ENCODE data around the gene RAI1. TPM values are rescaled to one million over a fixed set of nuclear protein-coding genes. Genes with fewer than 3 reads are reported as not detected.

Gene RAI1
- total RNA-seq, 1 donor from 2014 or later: 40.1 TPM

GRCh38 chr17:17774009-17774881 lies 93.0 kb downstream of the RAI1 start:
- no peak overlapping the region for H3K27ac Mint-ChIP-seq (ENCODE audit: unreplicated experiment)
- H3K4me3 Mint-ChIP-seq (ENCODE audit: unreplicated experiment): no peak overlapping the region
- peaks cover 40% of the 10 kb centered on the region for H3K4me1 Mint-ChIP-seq (ENCODE audit: unreplicated experiment)
- no peaks in the 10 kb centered on the region for H3K9me3 Mint-ChIP-seq (ENCODE audit: unreplicated experiment)
- no peaks in the 10 kb centered on the region for H3K36me3 Mint-ChIP-seq (ENCODE audit: unreplicated experiment)
- TF ChIP-seq CTCF (IDR thresholded peaks at IDR 0.05): peak; percentile 37
- H3K27me3 Mint-ChIP-seq (ENCODE audit: unreplicated experiment): no peaks in the 10 kb centered on the region
- DNase-seq (ENCODE audit: extremely low spot score, unreplicated experiment): no peak

- Mint-ChIP-seq H3K27ac (ENCODE audit: unreplicated experiment) (no peak overlapping the region), H3K9me3 (ENCODE audit: unreplicated experiment) (no peaks in the 10 kb centered on the region), H3K4me3 (ENCODE audit: unreplicated experiment) (no peak overlapping the region), H3K36me3 (ENCODE audit: unreplicated experiment) (no peaks in the 10 kb centered on the region), H3K4me1 (ENCODE audit: unreplicated experiment) (peaks cover 40% of the 10 kb centered on the region), H3K27me3 (ENCODE audit: unreplicated experiment) (no peaks in the 10 kb centered on the region)
- DNase-seq (ENCODE audit: extremely low spot score, unreplicated experiment): no peak
- no peak for TF ChIP-seq CTCF (IDR thresholded peaks at IDR 0.05)
Measured at GRCh38 chr17:17776889-17777288, 95.6 kb downstream of the RAI1 start.

GRCh38 chr17:17778308-17779014 lies 97.2 kb downstream of the RAI1 start:
- Mint-ChIP-seq H3K27ac (ENCODE audit: unreplicated experiment) (peak overlapping the region; percentile 56), H3K9me3 (ENCODE audit: unreplicated experiment) (no peaks in the 10 kb centered on the region), H3K27me3 (ENCODE audit: unreplicated experiment) (no peaks in the 10 kb centered on the region), H3K4me1 (ENCODE audit: unreplicated experiment) (peaks cover 33% of the 10 kb centered on the region), H3K36me3 (ENCODE audit: unreplicated experiment) (no peaks in the 10 kb centered on the region), H3K4me3 (ENCODE audit: unreplicated experiment) (no peak overlapping the region)
- TF ChIP-seq CTCF (IDR thresholded peaks at IDR 0.05): no peak
- no peak for DNase-seq (ENCODE audit: extremely low spot score, unreplicated experiment)

GRCh38 chr17:17779015-17779611 lies 97.9 kb downstream of the RAI1 start:
- Mint-ChIP-seq H3K36me3 (ENCODE audit: unreplicated experiment) (no peaks in the 10 kb centered on the region), H3K27ac (ENCODE audit: unreplicated experiment) (peak overlapping the region; percentile 56), H3K27me3 (ENCODE audit: unreplicated experiment) (no peaks in the 10 kb centered on the region), H3K9me3 (ENCODE audit: unreplicated experiment) (no peaks in the 10 kb centered on the region), H3K4me1 (ENCODE audit: unreplicated experiment) (peaks cover 37% of the 10 kb centered on the region), H3K4me3 (ENCODE audit: unreplicated experiment) (no peak overlapping the region)
- DNase-seq (ENCODE audit: extremely low spot score, unreplicated experiment): no peak
- no peak for TF ChIP-seq CTCF (IDR thresholded peaks at IDR 0.05)
